ENCODE results near the gene DDX50. TPM values are rescaled to one million over a fixed set of nuclear protein-coding genes. Genes with fewer than 3 reads are reported as not detected.
A peak's percentile ranks its signal among the peaks of the same experiment; 100 is the strongest.

The DDX50 gene, protein sequence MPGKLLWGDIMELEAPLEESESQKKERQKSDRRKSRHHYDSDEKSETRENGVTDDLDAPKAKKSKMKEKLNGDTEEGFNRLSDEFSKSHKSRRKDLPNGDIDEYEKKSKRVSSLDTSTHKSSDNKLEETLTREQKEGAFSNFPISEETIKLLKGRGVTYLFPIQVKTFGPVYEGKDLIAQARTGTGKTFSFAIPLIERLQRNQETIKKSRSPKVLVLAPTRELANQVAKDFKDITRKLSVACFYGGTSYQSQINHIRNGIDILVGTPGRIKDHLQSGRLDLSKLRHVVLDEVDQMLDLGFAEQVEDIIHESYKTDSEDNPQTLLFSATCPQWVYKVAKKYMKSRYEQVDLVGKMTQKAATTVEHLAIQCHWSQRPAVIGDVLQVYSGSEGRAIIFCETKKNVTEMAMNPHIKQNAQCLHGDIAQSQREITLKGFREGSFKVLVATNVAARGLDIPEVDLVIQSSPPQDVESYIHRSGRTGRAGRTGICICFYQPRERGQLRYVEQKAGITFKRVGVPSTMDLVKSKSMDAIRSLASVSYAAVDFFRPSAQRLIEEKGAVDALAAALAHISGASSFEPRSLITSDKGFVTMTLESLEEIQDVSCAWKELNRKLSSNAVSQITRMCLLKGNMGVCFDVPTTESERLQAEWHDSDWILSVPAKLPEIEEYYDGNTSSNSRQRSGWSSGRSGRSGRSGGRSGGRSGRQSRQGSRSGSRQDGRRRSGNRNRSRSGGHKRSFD
- total RNA-seq (2021) (33.8 and 37.7 TPM in 2 replicates), Bru-seq, nascent RNA (percentile 84 among the genes with signal in this experiment), BruChase-seq, experiment 1, labeled RNA remaining after a 2-hour chase (percentile 72 among the genes with signal in this experiment), BruChase-seq, experiment 2, labeled RNA remaining after a 6-hour chase (percentile 80 among the genes with signal in this experiment)
- long read RNA-seq, transcript DDX50-201 (15 exons, 2,538 nt): major isoform, 45 of 60 reads
- long read RNA-seq, partial matches to known transcripts: 5 of 60 reads
- long read RNA-seq, other reads (novel, unspliced or antisense): 10 of 60 reads

- Histone ChIP-seq H3K9me3 (ENCODE audit: insufficient read depth, low read depth) (no peaks in the 10 kb centered on the region), H3K27me3 (ENCODE audit: insufficient read depth, low read depth) (no peaks in the 10 kb centered on the region), H3K36me3 (ENCODE audit: low read depth) (peaks cover under 1% of the 10 kb centered on the region; the same call in 1 of the 2 replicates), H3K4me1 (replicated peaks; ENCODE audit: insufficient read depth) (peaks cover 18% of the 10 kb centered on the region), H2AFZ (peak within 1 kb of the TSS; percentile 93), H3K79me2 (ENCODE audit: low read depth) (peaks cover 48% of the 10 kb centered on the region), H3K4me3 (peak within 1 kb of the TSS; percentile 75), H3K9me2 (ENCODE audit: insufficient read depth) (no peaks in the 10 kb centered on the region), H3F3A (ENCODE audit: insufficient read depth, low read depth) (no peaks in the 10 kb centered on the region), H3K4me2 (peak within 1 kb of the TSS; percentile 90), H4K20me1 (ENCODE audit: insufficient read depth) (no peaks in the 10 kb centered on the region), H3K27ac (peak within 1 kb of the TSS; percentile 80)
- POLR2A ChIA-PET (ENCODE audit: unreplicated experiment): interaction anchor here (0.6 kb wide), 1 partner anchor 434 kb away, joined by 5 read pairs; no protein-coding TSS in a partner anchor
- CTCF ChIA-PET: interaction anchor here (0.6 kb wide), 1 partner anchor 74 kb away, joined by 7 read pairs; the partner anchor contains the start of gene STOX1
- no peak; the same call in 1 of the 2 replicates for TF ChIP-seq CTCF (conservative IDR thresholded peaks at IDR 0.05)
- TF ChIP-seq EZH2 (IDR thresholded peaks at IDR 0.05; ENCODE audit: low read depth): no peak
- TSS peak; percentile 86 for BruUV-seq (replicated peaks)
- peak; percentile 97 to 99 for DNase-seq
- intact Hi-C loops (cut with micrococcal nuclease; ENCODE audit: unreplicated experiment): loop anchor here (2.0 to 10.0 kb wide), 2 partner anchors 497 to 569 kb away; partner anchors contain the start of genes HNRNPH3, PBLD and RUFY2
Measured at GRCh38 chr10:68901105-68901927, at the start of gene DDX50. Gene DDX50 (plus strand): TSS chr10:68901315. CDS start chr10:68901385, 70 bp downstream.

GRCh38 chr10:68856352-68856751 lies 44.8 kb upstream of the DDX50 start:
- no peak overlapping the region for H3K4me3 ChIP-seq
- no peak for TF ChIP-seq EZH2 (IDR thresholded peaks at IDR 0.05; ENCODE audit: low read depth)
- H3K36me3 ChIP-seq (ENCODE audit: low read depth): no peaks in the 10 kb centered on the region
- peaks cover 9% of the 10 kb centered on the region; the same call in 1 of the 2 replicates for H3K9me3 ChIP-seq (ENCODE audit: insufficient read depth, low read depth)
- POLR2A ChIA-PET (ENCODE audit: unreplicated experiment): no interaction called here
- no peaks in the 10 kb centered on the region for H3F3A ChIP-seq (ENCODE audit: insufficient read depth, low read depth)
- no peaks in the 10 kb centered on the region for H3K27me3 ChIP-seq (ENCODE audit: insufficient read depth, low read depth)
- CTCF ChIA-PET: interaction anchor here (0.5 to 0.6 kb wide), 2 partner anchors 17 to 29 kb away, joined by 4 read pairs; partner anchors contain the start of gene STOX1
- no peaks in the 10 kb centered on the region for H3K79me2 ChIP-seq (ENCODE audit: low read depth)
- H3K27ac ChIP-seq: no peak overlapping the region
- DNase-seq: no peak
- H4K20me1 ChIP-seq (ENCODE audit: insufficient read depth): no peaks in the 10 kb centered on the region
- intact Hi-C loops (cut with micrococcal nuclease; ENCODE audit: unreplicated experiment): no loop called here
- H3K9me2 ChIP-seq (ENCODE audit: insufficient read depth): no peaks in the 10 kb centered on the region
- BruUV-seq (replicated peaks): no TSS peak
- no peak overlapping the region for H2AFZ ChIP-seq
- no peaks in the 10 kb centered on the region for H3K4me1 ChIP-seq (replicated peaks; ENCODE audit: insufficient read depth)
- H3K4me2 ChIP-seq: no peak overlapping the region

- Histone ChIP-seq H3K4me3 (no peak overlapping the region), H2AFZ (no peak overlapping the region), H3K27ac (no peak overlapping the region), H3K4me2 (no peak overlapping the region), H3K79me2 (ENCODE audit: low read depth) (no peaks in the 10 kb centered on the region), H3K36me3 (ENCODE audit: low read depth) (no peaks in the 10 kb centered on the region), H3K9me3 (ENCODE audit: insufficient read depth, low read depth) (peaks cover 16% of the 10 kb centered on the region; the same call in 1 of the 2 replicates), H3F3A (ENCODE audit: insufficient read depth, low read depth) (no peaks in the 10 kb centered on the region), H3K4me1 (replicated peaks; ENCODE audit: insufficient read depth) (no peaks in the 10 kb centered on the region), H3K9me2 (ENCODE audit: insufficient read depth) (no peaks in the 10 kb centered on the region), H3K27me3 (ENCODE audit: insufficient read depth, low read depth) (no peaks in the 10 kb centered on the region), H4K20me1 (ENCODE audit: insufficient read depth) (no peaks in the 10 kb centered on the region)
- intact Hi-C loops (cut with micrococcal nuclease; ENCODE audit: unreplicated experiment): no loop called here
- CTCF ChIA-PET: no interaction called here
- no TSS peak for BruUV-seq (replicated peaks)
- TF ChIP-seq EZH2 (IDR thresholded peaks at IDR 0.05; ENCODE audit: low read depth): no peak
- TF ChIP-seq CTCF (conservative IDR thresholded peaks at IDR 0.05): no peak
- no peak for DNase-seq
- POLR2A ChIA-PET (ENCODE audit: unreplicated experiment): no interaction called here
Measured at GRCh38 chr10:68857005-68857404, 44.1 kb upstream of the DDX50 start.
